GM12865 (cell line): Measurements from ENCODE around the gene OAF.

ENCODE experiments used
- DNase-seq: peaks from one replicate; pipeline ENCODE4 v3.0.0; 2010; ENCODE audit warnings: low read depth
- H3K4me3 ChIP-seq: 2 replicates; pipeline ENCODE4 v1.5.1; 2011; ENCODE audit warnings: mild to moderate bottlenecking, low read depth, low read length, control low read depth
- TF ChIP-seq, protein P1 (sequence below): IDR thresholded peaks from 2 replicates; pipeline ENCODE4 v1.5.1; 2011; ENCODE audit warnings: low read length, control low read depth, low read depth, inconsistent platforms; ENCODE audit not compliant: insufficient read depth; ENCODE audit errors: missing control alignments

Gene OAF

DNA sequence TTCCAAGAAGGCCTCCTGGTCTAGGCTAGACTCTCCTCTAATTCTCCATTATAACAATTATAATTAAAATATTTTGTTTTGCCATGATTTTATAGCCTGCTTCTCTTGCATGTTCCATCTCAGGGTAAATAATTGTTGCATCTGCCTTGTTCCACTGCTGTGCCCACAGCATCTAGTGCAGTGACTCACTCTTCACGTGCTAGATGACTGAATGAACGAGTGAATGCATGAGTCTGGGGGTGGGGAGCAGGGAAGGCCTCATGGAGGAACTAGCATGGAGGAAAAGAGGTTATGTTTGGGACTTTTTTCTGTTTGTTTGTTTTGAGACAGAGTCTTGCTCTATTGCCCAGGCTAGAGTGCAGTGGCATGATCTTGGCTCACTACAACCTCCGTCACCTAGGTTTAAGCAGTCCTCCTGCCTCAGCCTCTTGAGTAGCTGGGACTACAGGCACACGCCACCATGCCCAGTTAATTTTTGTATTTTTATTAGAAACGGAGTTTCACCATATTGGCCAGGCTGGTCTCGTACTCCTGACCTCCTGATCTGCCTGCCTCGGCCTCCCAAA is 5.2 kb upstream of the OAF start:
- H3K4me3 ChIP-seq: no peak overlapping the region
- TF ChIP-seq, protein P1, sequence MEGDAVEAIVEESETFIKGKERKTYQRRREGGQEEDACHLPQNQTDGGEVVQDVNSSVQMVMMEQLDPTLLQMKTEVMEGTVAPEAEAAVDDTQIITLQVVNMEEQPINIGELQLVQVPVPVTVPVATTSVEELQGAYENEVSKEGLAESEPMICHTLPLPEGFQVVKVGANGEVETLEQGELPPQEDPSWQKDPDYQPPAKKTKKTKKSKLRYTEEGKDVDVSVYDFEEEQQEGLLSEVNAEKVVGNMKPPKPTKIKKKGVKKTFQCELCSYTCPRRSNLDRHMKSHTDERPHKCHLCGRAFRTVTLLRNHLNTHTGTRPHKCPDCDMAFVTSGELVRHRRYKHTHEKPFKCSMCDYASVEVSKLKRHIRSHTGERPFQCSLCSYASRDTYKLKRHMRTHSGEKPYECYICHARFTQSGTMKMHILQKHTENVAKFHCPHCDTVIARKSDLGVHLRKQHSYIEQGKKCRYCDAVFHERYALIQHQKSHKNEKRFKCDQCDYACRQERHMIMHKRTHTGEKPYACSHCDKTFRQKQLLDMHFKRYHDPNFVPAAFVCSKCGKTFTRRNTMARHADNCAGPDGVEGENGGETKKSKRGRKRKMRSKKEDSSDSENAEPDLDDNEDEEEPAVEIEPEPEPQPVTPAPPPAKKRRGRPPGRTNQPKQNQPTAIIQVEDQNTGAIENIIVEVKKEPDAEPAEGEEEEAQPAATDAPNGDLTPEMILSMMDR: no peak
- no peak for DNase-seq

DNA sequence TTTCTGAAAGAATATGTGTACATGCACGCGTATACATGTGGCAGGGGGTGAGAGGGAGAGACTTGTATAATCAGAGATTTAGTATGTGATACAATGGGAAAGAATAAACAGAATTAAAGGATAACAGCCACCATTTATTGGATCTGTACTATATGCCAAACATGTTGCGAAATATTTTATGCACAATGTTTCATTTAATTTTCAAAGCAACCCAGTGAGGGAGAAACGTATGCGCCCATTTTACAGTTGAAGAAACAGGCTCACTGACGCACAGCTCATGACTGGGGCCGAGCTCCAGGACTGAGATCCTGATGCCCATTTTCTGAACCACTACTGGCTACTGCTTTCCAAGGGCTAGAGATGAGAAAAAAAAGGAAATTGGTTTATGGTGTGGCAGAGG is 3.3 kb upstream of the OAF start:
- TF ChIP-seq, protein P1: no peak
- no peak overlapping the region for H3K4me3 ChIP-seq
- DNase-seq: no peak

DNA sequence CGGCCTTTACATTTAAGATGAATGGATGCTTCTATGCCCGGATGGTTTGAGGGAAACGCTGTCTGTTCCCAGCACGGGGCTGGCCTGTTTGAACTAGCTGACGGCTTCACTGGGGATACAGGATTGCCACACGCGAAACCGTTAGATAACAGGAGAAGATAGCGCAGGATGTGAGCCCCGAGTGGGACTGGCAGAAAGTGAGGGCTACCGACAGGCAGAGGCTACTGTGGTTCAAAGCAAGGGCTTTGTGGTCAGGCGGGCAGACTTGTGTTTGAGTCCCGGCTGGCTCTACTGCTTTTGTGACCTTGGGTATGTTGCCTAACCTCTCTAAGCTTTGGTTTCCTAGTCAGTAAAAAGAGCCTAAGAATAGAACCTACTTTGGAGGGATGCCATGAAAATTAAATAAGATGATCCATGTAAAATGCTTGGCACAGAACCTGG is 2.8 kb upstream of the OAF start:
- no peak for DNase-seq
- TF ChIP-seq, protein P1: no peak
- H3K4me3 ChIP-seq: no peak overlapping the region

DNA sequence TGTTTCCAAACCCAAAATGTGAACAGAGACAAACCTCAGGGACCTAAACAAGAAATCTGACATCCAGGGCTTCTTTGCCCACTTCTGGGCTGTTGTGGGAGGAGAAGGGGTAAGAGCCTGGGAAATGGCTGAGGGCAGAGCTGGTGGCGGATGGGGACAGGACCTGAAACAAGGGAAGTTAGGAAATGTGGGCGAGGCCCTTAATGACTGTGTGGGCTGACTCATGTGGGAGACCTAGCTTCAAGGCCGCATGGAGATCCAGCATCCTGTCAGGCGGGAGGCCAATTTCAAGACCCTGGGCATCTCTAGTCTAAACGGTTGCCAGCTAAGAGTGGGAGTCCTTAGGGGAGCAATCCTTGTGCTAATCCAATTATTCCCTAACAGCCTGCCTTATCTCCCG is 2.1 kb upstream of the OAF start:
- H3K4me3 ChIP-seq: no peak overlapping the region
- DNase-seq: no peak
- TF ChIP-seq, protein P1: no peak

DNA sequence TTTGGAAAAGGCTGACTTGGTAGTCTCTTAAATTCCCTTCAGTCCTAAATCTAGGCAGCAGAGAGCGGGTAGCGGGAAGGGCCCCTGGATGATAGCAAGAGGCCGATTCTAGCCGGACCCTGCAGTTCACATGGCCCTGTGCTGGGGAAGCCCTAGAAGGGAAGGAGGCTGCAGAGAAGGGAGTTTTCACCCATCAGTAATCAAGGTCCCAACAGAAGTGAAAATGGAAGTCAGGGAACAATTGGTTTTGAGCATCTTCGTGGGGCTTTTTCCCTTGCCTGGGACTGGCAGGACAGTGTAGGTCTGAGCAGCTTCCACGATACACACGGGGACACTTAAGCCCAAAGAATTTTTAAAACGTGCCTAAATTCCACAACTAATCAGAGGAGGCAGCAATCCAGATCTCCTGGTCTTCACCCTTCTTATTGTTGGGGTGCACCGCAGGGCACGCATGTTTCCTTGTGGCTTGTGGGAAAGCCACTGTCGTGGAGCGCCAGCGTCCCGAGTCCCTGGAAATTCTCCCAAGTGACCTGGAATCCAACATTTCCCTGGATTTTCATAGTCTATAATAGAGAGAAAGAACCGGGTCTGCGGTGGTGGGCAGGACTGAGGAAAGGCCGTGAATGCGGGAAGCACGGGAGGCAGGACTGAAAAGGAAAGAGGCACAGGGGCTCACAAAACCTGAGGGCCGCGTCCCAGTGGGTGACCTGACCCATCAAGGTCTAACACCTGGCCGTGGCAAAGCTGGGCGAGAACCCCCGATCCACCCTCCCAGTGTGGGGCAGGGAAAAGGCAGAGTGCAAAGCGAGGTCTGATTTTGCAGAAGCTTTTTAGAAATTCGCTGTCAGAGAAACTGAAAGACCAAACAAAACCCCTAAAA is 846 bp upstream of the OAF start:
- no peak for DNase-seq
- H3K4me3 ChIP-seq: peak overlapping the region; percentile 66
- TF ChIP-seq, protein P1: no peak

DNA sequence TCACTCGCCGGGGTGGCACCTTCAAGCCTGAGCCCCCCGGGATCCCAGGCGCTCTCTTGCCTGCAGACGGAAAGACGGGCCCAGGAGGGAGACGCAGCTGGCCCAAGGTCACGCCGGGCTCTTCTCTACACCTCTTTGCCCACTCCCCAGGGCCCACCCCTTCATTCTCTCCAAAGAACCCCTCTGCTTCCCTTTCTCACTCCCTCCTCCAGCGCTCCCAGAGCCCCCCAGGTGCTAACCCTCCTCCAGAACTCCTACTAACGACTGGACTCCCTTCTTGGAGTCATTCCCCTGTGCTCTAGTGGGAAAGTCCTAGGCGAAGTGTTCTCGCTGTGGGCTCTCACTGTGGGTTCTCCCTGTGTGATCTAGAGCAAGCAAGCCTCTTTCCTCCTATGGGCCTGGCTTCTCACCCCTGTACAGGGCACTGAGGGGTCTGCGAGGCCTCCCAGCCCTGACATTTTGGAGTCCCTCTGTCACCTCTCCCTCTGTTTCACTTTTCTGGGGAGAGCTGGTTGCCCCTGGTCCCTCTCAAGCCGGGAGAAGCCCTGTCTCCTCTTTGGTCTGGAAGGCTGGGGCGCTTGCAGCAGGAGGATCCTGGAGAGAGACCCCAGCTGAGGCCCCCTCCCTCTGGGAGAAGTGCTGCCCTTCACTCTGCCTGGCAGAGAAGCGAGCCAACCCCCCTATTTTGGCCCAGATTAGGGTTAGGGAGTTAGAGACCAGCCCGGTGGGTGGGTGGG is 858 bp downstream of the OAF start:
- no peak for DNase-seq
- peak overlapping the region; percentile 66 for H3K4me3 ChIP-seq
- TF ChIP-seq, protein P1: no peak
